Mucosa of gallbladder (tissue), 1 donor: ENCODE data around the gene BTBD7. TPM values are rescaled to one million over a fixed set of nuclear protein-coding genes. Genes with fewer than 3 reads are reported as not detected.

Source experiments
- DNase-seq: peaks from one replicate; pipeline ENCODE4 v3.0.0-alpha.2; 2020; ENCODE audit warnings: low spot score
- total RNA-seq: library from RNA; stranded (reverse); gene quantifications from one replicate; pipeline ENCODE4 v1.2.1, GENCODE V29; 2021
- donor health status: DM: no; HTN: no; CAD: no.

BTBD7 gene
- total RNA-seq, 1 donor from 2014 or later, result 45.1 TPM

GRCh38 chr14:93302688-93303581 lies 29.9 kb downstream of the BTBD7 start:
- no peak for DNase-seq

- no peak for DNase-seq
Observed at GRCh38 chr14:93301821-93302447, 30.9 kb downstream of the BTBD7 start.

- DNase-seq, result no peak
Observed at GRCh38 chr14:93299866-93300265, 33.0 kb downstream of the BTBD7 start.

DNA sequence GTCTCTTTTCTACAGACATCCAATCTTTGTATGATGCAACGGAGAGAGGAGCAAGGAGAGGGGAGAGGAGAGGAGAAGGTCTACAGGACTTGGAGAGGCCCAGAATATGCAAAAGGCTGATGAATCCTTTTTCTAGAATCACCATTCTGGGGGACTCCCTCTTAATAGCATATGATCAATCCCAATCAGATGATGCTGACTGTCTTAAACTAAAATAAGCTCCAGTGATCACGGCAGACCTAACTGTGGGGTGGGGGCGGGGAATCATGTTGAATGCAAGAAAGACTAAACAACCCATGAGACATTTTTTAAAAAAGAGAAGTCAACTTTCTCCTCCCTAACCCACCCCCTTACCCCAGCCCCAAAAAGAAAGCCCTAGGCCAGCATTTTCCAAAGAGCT lies 33.4 kb downstream of the BTBD7 start:
- DNase-seq, result no peak

- DNase-seq, result no peak
Observed at GRCh38 chr14:93295541-93296220, 37.2 kb downstream of the BTBD7 start.

GRCh38 chr14:93286212-93286890 lies 46.5 kb downstream of the BTBD7 start:
- DNase-seq, result no peak

DNA sequence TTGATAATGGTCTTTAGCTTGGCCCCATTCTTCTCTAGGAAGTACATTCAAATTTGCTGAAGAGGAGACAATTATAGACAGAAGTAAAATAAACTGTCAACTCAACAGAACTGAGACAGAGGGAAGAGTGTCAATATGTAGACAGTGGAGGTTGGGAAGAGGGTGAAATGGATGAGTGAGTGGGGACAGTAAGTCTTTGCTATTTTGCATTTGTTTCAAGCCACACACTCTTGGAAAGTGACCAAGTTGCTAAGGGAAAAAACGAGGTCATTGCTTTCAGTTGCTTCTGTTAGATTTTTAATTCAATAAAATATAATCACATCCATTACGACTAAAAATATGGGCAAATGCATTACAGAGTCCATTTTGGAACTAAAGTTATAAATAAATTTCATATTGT lies 47.8 kb downstream of the BTBD7 start:
- DNase-seq, result no peak

- DNase-seq, result no peak
Observed at GRCh38 chr14:93281937-93282336, 50.9 kb downstream of the BTBD7 start.

DNA sequence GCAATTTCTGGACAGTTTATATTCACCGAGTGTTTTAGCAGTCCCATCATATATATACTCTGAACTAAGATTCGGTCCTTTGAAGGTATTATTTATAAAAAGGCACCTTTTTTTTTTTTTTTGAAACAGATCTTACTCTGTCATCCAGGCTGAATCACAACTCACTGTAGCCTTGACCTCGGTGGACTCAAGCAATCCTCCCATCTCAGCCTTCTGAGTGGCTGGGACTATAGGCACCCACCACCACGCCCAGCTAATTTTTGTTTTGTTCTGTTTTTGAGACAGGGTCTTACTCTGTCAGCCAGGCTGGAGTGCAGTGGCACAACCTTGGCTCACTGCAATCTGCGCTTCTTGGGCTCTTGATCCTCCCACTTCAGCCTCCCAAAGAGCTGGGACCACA lies 52.1 kb downstream of the BTBD7 start:
- no peak for DNase-seq

- peak; percentile 27 for DNase-seq
Observed at GRCh38 chr14:93276031-93276716, 56.7 kb downstream of the BTBD7 start.

- DNase-seq, result no peak
Observed at GRCh38 chr14:93274055-93274806, 58.6 kb downstream of the BTBD7 start.

- DNase-seq, result no peak
Observed at GRCh38 chr14:93271111-93271510, 61.7 kb downstream of the BTBD7 start.

- no peak for DNase-seq
Observed at GRCh38 chr14:93269341-93270068, 63.3 kb downstream of the BTBD7 start.

DNA sequence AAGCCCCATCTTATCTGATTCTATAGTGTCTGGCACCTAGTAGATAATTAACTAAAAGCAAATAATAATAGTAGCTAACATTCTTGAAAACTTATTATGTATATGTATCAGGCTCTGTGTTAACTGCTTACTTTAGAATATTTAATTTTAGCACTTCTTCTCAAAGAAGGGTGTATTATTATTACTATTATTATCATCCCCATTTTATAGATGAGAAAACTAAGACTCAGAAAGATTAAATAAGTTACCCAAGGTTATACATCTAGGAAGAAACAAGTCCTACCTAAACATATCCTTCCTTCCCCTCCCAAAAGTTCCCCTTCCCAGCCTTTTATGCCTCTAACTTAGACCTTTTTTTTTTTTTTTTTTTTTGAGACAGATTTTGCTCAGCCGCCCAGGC lies 64.4 kb downstream of the BTBD7 start:
- DNase-seq, result no peak

DNA sequence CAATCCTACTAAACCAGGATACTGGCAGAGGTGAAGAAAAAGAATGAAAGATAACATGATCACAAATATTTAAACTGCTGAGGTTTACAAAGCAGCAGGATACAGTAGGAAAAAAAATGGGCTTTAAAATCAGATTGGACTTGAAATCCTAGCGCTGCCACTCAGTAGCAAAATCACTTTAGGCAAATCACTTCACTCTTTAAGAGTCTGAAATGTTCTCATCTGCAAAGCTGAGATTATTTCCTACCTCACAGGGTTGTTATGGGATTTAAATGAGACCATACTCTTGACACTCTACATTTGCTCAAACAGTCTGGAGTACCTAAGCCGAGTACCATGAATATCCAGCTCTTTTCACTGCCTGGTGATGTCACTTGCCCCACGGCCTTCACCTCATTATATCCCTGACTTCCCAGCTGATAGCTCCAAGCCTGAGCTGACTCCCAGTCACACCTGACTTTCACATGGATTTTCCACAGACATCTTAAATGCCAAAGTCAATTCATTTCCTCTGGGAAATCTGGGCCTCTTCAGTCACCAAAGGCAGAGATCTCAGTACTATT lies 65.6 kb downstream of the BTBD7 start:
- no peak for DNase-seq

GRCh38 chr14:93266127-93266526 lies 66.7 kb downstream of the BTBD7 start:
- no peak for DNase-seq

DNA sequence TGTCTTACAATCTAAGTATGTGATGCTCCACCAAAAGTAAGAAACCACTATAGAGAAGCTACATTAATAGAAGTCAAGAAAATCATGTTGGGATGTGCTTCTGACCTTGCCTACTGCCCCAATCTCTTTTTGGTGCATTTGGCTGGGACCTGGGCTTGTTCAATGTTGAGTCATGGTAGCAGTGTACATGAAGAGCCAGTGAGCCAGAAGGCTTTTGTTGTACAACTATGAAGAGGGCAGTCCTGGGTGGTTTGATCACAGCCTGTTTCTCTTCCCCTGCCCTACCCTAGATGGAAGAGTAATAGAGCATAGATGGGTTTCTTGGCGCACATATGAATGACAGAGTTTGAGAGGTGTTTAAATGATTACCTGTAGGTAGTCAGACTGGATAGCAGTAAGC lies 69.4 kb downstream of the BTBD7 start:
- DNase-seq, result no peak

GRCh38 chr14:93262446-93262845 lies 70.4 kb downstream of the BTBD7 start:
- no peak for DNase-seq

DNA sequence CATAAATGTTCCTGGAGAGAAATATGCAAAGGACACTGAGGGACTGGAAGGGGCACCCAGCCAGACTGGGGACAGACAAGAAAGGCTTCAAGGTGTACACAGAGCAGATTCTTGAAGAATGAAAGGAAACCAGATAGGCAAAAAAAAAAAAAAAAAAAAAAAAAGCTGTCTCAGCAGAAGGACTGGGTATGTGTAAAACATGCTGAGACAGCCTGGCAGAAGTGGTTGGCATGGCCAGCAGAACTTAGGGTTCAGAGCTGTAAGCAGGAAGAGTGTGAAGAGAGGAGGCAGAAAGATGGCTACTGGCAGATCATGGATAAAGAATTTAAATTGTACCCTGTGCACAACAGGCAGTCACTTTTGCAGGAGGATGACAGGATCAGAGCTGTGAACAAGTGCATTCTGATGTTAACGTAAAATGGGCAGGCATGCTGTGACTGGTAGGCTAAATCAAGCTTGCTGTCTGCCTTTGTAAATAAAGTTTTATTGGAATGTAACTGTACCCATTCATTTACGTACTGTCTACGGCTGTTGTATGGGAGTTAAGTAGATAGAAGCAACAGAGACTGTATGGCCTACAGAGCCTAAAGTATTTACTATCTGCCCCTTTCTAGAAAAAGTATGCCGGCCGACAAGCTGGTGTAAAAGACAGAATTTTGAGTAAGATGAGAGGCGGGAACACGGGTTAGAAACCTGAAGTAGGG lies 83.6 kb downstream of the BTBD7 start:
- DNase-seq, result no peak
